Hepatocyte (in vitro differentiated cells): Measurements from ENCODE around the gene PTPRT.

Experiments
- CTCF ChIP-seq: fragments of 200-600 bp; sonication (generic); IDR thresholded peaks from 2 replicates; pipeline ENCODE4 v1.5.1; 2016; ENCODE audit warnings: antibody characterized with exemption, mild to moderate bottlenecking; ENCODE audit not compliant: poor library complexity
- EZH2 ChIP-seq: fragments of 200-600 bp; sonication (generic); IDR thresholded peaks from 2 replicates; pipeline ENCODE4 v1.6.1; 2016; ENCODE audit warnings: antibody characterized with exemption, mild to moderate bottlenecking, borderline replicate concordance
- EZH2phosphoT487 ChIP-seq: fragments of 200-600 bp; sonication (generic); IDR thresholded peaks from one replicate; pipeline ENCODE4 v1.6.1; 2018; ENCODE audit warnings: antibody characterized with exemption, mild to moderate bottlenecking, low read depth, moderate library complexity; ENCODE audit not compliant: unreplicated experiment, severe bottlenecking

GRCh38 chr20:42123981-42124473 is 1065.7 kb downstream of the PTPRT start:
- no peak for TF ChIP-seq CTCF
- no peak for TF ChIP-seq EZH2
- no peak for TF ChIP-seq EZH2phosphoT487
